K562 (cell line): Measurements from ENCODE around the gene PODXL. TPM values are rescaled to one million over a fixed set of nuclear protein-coding genes. Genes with fewer than 3 reads are reported as not detected.

Source experiments
- FOXA1 ChIP-seq: fragments of 450-650 bp; IDR thresholded peaks from 2 replicates; pipeline ENCODE4 v1.6.1; 2016; ENCODE audit warnings: mild to moderate bottlenecking, borderline replicate concordance
- GABPA ChIP-seq: fragments of 200-800 bp; sonication (Bioruptor generic); conservative IDR thresholded peaks from 2 replicates; pipeline ENCODE4 v1.6.1; 2016; ENCODE audit warnings: low read depth, missing genetic modification characterization, missing compliant biosample characterization
- GTF2A2 ChIP-seq: IDR thresholded peaks from 2 replicates; pipeline ENCODE4 v1.6.1; 2016; ENCODE audit warnings: mild to moderate bottlenecking, missing genetic modification characterization, missing compliant biosample characterization
- HMGN3 ChIP-seq: IDR thresholded peaks from 2 replicates; pipeline ENCODE4 v1.6.1; 2011; ENCODE audit warnings: borderline replicate concordance, low read depth, mild to moderate bottlenecking, mixed read lengths, low read length; ENCODE audit not compliant: insufficient read length; ENCODE audit errors: extremely low read depth
- ILK ChIP-seq: fragments of 450-650 bp; IDR thresholded peaks from 2 replicates; pipeline ENCODE4 v1.6.1; 2016; ENCODE audit warnings: missing genetic modification characterization, low read depth, mild to moderate bottlenecking, missing compliant biosample characterization, moderate library complexity, borderline replicate concordance
- PHF8 ChIP-seq: fragments of 200-600 bp; sonication (generic); IDR thresholded peaks from 2 replicates; pipeline ENCODE4 v1.6.1; 2012; ENCODE audit warnings: mixed run types, mild to moderate bottlenecking, inconsistent platforms, low read length, moderate library complexity, borderline replicate concordance
- SMARCC2 ChIP-seq: fragments of 450-650 bp; IDR thresholded peaks from 2 replicates; pipeline ENCODE4 v1.6.1; 2017; ENCODE audit warnings: antibody characterized with exemption, moderate library complexity, mild to moderate bottlenecking, low read depth
- SNIP1 ChIP-seq: fragments of 450-650 bp; IDR thresholded peaks from 2 replicates; pipeline ENCODE4 v1.7.1; 2017; ENCODE audit warnings: low read depth, mild to moderate bottlenecking
- XRCC4 ChIP-seq: IDR thresholded peaks from one replicate; pipeline ENCODE4 v1.6.1; 2011; ENCODE audit not compliant: insufficient read depth, insufficient read length; ENCODE audit errors: extremely low read depth
- ZNF830 ChIP-seq: fragments of 250-450 bp; sonication (Bioruptor Pico); IDR thresholded peaks from 2 replicates; pipeline ENCODE4 v1.5.0; 2021; ENCODE audit warnings: mild to moderate bottlenecking
- polyA plus RNA-seq, 8 experiments: library from polyadenylated mRNA; depleted of rRNA in 4 of 8; stranded (reverse) in 5 of 8; unstranded in 3 of 8; fragments of >200 nt; fragmentation: Nextera tagmentation in 2 of 8; fragmentation: Illumina TruSeq in 1 of 8; extraction: Ambion mirVana in 2 of 8; extraction: Trizol in 1 of 8; gene quantifications; 2 replicates each; pipeline versions ENCODE4 v1.2.1 to v1.2.3, GENCODE V29; 2011 to 2014; ENCODE audit warnings: inconsistent platforms in 1 of 8, missing spikeins in 1 of 8
- total RNA-seq, 7 experiments: library from RNA; depleted of rRNA in 6 of 7; stranded (reverse); fragments of >200 nt in 6 of 7; fragmentation: Illumina TruSeq in 2 of 7; extraction: Trizol in 2 of 7; gene quantifications; 2 replicates each; pipeline versions ENCODE4 v1.2.1 to v1.2.3, GENCODE V29; 2011 to 2021; ENCODE audit warnings: low replicate concordance in 1 of 7
- TF ChIP-seq, protein P1 (sequence below): fragments of 450-650 bp; IDR thresholded peaks from 2 replicates; pipeline ENCODE4 v1.7.0; 2016; ENCODE audit warnings: borderline replicate concordance
- TF ChIP-seq, protein P2 (sequence below): fragments of 450-650 bp; IDR thresholded peaks from 2 replicates; pipeline ENCODE4 v1.6.1; 2016; ENCODE audit warnings: antibody characterized with exemption
- TF ChIP-seq, protein P3 (sequence below): fragments of 450-650 bp; IDR thresholded peaks from 2 replicates; pipeline ENCODE4 v1.6.1; 2016; ENCODE audit warnings: borderline replicate concordance
- TF ChIP-seq, protein P4 (sequence below), 2 experiments: fragments of 450-650 bp in 1 of 2; sonication (generic) in 1 of 2; formaldehyde crosslinking in 1 of 2; IDR thresholded peaks in 1 of 2; conservative IDR thresholded peaks in 1 of 2; 2 replicates each; pipeline versions ENCODE4 v1.6.1 to v1.8.1; 2016 to 2023; ENCODE audit warnings: mild to moderate bottlenecking in 2 of 2, moderate library complexity in 2 of 2, inconsistent platforms in 1 of 2, missing genetic modification reagents in 1 of 2
- TF ChIP-seq, protein P5 (sequence below): IDR thresholded peaks from 2 replicates; pipeline ENCODE4 v1.6.1; 2011; ENCODE audit not compliant: insufficient read length; ENCODE audit errors: extremely low read depth
- TF ChIP-seq, protein P6 (sequence below): fragments of 450-650 bp; IDR thresholded peaks from 2 replicates; pipeline ENCODE4 v1.6.1; 2017; ENCODE audit warnings: antibody characterized with exemption

PODXL gene
- total and polyA plus RNA-seq, 9 of the 15 experiments (the other 6 are each of a cell fraction or from before 2014, with no cell fraction given) = 0.01 to 0.73 (median 0.07) TPM

DNA sequence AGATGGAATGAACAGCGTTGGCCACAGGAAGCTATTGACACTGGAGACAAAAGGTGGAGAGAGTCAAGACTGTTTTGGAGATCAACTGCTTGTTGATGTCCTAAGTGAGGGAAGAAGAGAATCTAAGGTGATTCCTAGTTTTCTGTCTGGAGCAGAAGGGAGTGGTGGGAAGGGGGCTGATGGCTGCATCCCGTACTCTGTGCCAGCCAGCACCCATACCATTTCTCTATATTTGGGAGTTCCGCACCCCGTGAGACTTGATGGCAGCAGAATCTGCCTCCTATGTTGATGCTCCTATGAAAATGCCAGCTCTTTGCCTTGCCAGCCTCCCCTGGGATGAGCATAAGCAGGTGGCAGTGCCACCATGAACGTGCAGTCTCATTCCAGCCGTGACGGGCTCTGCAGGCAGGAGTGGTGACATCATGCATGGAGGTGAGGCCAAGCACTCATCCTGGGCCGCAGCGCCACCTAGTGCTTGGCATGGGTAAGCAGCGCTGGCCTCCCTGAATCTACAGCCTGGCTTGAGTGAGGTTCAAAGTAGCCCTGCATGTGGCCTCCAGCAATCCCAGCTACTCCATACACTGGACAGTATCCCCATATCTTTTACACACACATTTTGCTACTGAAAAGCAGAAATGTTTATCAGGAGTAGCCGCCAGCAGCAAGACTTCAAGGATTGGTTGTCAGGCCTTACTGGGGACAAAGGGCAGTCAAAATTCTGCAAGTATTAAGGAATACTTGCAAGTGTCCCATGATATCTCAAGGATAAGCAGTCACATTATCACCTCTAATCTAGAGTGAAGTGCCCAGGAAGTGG lies 43.0 kb downstream of the PODXL start (continued):
- TF ChIP-seq, protein P1, sequence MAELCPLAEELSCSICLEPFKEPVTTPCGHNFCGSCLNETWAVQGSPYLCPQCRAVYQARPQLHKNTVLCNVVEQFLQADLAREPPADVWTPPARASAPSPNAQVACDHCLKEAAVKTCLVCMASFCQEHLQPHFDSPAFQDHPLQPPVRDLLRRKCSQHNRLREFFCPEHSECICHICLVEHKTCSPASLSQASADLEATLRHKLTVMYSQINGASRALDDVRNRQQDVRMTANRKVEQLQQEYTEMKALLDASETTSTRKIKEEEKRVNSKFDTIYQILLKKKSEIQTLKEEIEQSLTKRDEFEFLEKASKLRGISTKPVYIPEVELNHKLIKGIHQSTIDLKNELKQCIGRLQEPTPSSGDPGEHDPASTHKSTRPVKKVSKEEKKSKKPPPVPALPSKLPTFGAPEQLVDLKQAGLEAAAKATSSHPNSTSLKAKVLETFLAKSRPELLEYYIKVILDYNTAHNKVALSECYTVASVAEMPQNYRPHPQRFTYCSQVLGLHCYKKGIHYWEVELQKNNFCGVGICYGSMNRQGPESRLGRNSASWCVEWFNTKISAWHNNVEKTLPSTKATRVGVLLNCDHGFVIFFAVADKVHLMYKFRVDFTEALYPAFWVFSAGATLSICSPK = no peak
- TF ChIP-seq GTF2A2 (tag) (no peak), SMARCC2 (no peak), PHF8 (no peak), XRCC4 (no peak), ZNF830 (no peak), HMGN3 (no peak), SNIP1 (no peak), GABPA (tag) (no peak), ILK (tag) (no peak), FOXA1 (no peak)
- TF ChIP-seq, protein P2, sequence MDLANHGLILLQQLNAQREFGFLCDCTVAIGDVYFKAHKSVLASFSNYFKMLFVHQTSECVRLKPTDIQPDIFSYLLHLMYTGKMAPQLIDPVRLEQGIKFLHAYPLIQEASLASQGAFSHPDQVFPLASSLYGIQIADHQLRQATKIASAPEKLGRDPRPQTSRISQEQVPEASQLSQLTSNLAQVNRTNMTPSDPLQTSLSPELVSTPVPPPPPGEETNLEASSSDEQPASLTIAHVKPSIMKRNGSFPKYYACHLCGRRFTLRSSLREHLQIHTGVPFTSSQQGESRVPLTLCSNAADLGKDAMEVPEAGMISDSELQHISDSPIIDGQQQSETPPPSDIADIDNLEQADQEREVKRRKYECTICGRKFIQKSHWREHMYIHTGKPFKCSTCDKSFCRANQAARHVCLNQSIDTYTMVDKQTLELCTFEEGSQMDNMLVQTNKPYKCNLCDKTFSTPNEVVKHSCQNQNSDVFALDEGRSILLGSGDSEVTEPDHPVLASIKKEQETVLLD = no peak
- TF ChIP-seq, protein P3, sequence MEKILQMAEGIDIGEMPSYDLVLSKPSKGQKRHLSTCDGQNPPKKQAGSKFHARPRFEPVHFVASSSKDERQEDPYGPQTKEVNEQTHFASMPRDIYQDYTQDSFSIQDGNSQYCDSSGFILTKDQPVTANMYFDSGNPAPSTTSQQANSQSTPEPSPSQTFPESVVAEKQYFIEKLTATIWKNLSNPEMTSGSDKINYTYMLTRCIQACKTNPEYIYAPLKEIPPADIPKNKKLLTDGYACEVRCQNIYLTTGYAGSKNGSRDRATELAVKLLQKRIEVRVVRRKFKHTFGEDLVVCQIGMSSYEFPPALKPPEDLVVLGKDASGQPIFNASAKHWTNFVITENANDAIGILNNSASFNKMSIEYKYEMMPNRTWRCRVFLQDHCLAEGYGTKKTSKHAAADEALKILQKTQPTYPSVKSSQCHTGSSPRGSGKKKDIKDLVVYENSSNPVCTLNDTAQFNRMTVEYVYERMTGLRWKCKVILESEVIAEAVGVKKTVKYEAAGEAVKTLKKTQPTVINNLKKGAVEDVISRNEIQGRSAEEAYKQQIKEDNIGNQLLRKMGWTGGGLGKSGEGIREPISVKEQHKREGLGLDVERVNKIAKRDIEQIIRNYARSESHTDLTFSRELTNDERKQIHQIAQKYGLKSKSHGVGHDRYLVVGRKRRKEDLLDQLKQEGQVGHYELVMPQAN = no peak
- TF ChIP-seq, protein P4, sequence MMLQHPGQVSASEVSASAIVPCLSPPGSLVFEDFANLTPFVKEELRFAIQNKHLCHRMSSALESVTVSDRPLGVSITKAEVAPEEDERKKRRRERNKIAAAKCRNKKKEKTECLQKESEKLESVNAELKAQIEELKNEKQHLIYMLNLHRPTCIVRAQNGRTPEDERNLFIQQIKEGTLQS (IDR thresholded peaks at IDR 0.05) = peak; percentile 97
- TF ChIP-seq, protein P4 (CRISPR knock-in tag; conservative IDR thresholded peaks at IDR 0.05) = peak; percentile 98
- TF ChIP-seq, protein P5, sequence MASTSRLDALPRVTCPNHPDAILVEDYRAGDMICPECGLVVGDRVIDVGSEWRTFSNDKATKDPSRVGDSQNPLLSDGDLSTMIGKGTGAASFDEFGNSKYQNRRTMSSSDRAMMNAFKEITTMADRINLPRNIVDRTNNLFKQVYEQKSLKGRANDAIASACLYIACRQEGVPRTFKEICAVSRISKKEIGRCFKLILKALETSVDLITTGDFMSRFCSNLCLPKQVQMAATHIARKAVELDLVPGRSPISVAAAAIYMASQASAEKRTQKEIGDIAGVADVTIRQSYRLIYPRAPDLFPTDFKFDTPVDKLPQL = no peak
- TF ChIP-seq, protein P6, sequence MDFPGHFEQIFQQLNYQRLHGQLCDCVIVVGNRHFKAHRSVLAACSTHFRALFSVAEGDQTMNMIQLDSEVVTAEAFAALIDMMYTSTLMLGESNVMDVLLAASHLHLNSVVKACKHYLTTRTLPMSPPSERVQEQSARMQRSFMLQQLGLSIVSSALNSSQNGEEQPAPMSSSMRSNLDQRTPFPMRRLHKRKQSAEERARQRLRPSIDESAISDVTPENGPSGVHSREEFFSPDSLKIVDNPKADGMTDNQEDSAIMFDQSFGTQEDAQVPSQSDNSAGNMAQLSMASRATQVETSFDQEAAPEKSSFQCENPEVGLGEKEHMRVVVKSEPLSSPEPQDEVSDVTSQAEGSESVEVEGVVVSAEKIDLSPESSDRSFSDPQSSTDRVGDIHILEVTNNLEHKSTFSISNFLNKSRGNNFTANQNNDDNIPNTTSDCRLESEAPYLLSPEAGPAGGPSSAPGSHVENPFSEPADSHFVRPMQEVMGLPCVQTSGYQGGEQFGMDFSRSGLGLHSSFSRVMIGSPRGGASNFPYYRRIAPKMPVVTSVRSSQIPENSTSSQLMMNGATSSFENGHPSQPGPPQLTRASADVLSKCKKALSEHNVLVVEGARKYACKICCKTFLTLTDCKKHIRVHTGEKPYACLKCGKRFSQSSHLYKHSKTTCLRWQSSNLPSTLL = no peak
